Common myeloid progenitor, CD34-positive (primary cell): ENCODE measurements around the gene YEATS2.

Experiments
- CTCF ChIA-PET: fragments of 350-600 bp; sonication (Branson Sonifier 250); formaldehyde crosslinking; loops from one replicate; lab custom pipeline; 2021; ENCODE audit warnings: antibody characterized with exemption; lab: Charles Lee
- POLR2A ChIA-PET: fragments of 350-600 bp; sonication (Branson Sonifier 250); formaldehyde crosslinking; loops from one replicate; lab custom pipeline; 2021; ENCODE audit warnings: antibody characterized with exemption; lab: Charles Lee
- DNase-seq, 3 donors: peaks; one replicate each; pipeline versions ENCODE4 v3.0.0 to v3.0.0-alpha.2; 2013
- H3K27ac ChIP-seq, 2 experiments: 1 replicate in 1 of 2; 2 replicates in 1 of 2; pipeline ENCODE4 v1.7.0; 2013; ENCODE audit warnings: inconsistent platforms in 2 of 2, low read length in 2 of 2, mild to moderate bottlenecking in 2 of 2, low read depth in 1 of 2, moderate library complexity in 1 of 2; ENCODE audit not compliant: severe bottlenecking in 2 of 2, insufficient read depth in 1 of 2, poor library complexity in 1 of 2
- H3K27me3 ChIP-seq, 5 experiments: replicated peaks in 2 of 5; 1 replicate in 3 of 5; 2 replicates in 2 of 5; pipeline versions ENCODE4 v1.6.1 to v1.7.0; 2013; ENCODE audit warnings: low read length in 4 of 5, mild to moderate bottlenecking in 2 of 5, moderate library complexity in 2 of 5, inconsistent platforms in 1 of 5; ENCODE audit not compliant: insufficient read depth in 5 of 5, control insufficient read depth in 4 of 5
- H3K36me3 ChIP-seq, 4 experiments: 1 replicate in 2 of 4; 2 replicates in 2 of 4; pipeline versions ENCODE4 v1.6.1 to v1.7.0; 2013; ENCODE audit warnings: low read length in 3 of 4, control low read depth in 1 of 4, mild to moderate bottlenecking in 1 of 4; ENCODE audit not compliant: control insufficient read depth in 4 of 4, insufficient read depth in 4 of 4
- H3K4me1 ChIP-seq, 4 experiments: 1 replicate in 3 of 4; 2 replicates in 1 of 4; pipeline versions ENCODE4 v1.6.1 to v1.7.1; 2013; ENCODE audit warnings: low read length in 3 of 4, mild to moderate bottlenecking in 3 of 4, control low read depth in 1 of 4, inconsistent platforms in 1 of 4, moderate library complexity in 1 of 4; ENCODE audit not compliant: control insufficient read depth in 4 of 4, insufficient read depth in 4 of 4; ENCODE audit errors: control extremely low read depth in 1 of 4
- H3K4me3 ChIP-seq, 7 experiments: 1 replicate in 4 of 7; 2 replicates in 3 of 7; pipeline versions ENCODE4 v1.5.1 to v1.7.0; 2013; ENCODE audit warnings: mild to moderate bottlenecking in 7 of 7, low read length in 6 of 7, moderate library complexity in 6 of 7, inconsistent platforms in 2 of 7, low read depth in 2 of 7, control low read depth in 1 of 7; ENCODE audit not compliant: insufficient read depth in 4 of 7, control insufficient read depth in 1 of 7; ENCODE audit errors: extremely low read depth in 1 of 7
- H3K9me3 ChIP-seq, 5 experiments: 1 replicate in 4 of 5; 2 replicates in 1 of 5; pipeline versions ENCODE4 v1.6.1 to v1.7.1; 2013; ENCODE audit warnings: low read length in 4 of 5, mild to moderate bottlenecking in 2 of 5, inconsistent platforms in 1 of 5, low read depth in 1 of 5, moderate library complexity in 1 of 5; ENCODE audit not compliant: control insufficient read depth in 4 of 5, insufficient read depth in 2 of 5; ENCODE audit errors: control extremely low read depth in 1 of 5
- WGBS: methylation state at CpG from one replicate; pipeline ENCODE4 v1.1.5; 2013; ENCODE audit not compliant: insufficient coverage; 5-methylcytosine and 5-hydroxymethylcytosine counted together

YEATS2 gene

GRCh38 chr3:183812761-183813445 is 115.3 kb downstream of the YEATS2 start:
- H3K27me3 ChIP-seq: no peaks in the 10 kb centered on the region
- H3K36me3 ChIP-seq: peaks cover 11 to 57% (median 44%) of the 10 kb centered on the region in 4 experiments
- no peak overlapping the region for H3K27ac ChIP-seq
- H3K9me3 ChIP-seq: no peaks in the 10 kb centered on the region
- 90% methylated on average over 7 of the region's 8 CpGs for WGBS
- no peak overlapping the region for H3K4me3 ChIP-seq
- ChIA-PET CTCF (interaction anchor here (1.2 to 1.3 kb wide), 2 partner anchors 9 to 11 kb away, joined by 4 read pairs; no protein-coding TSS in a partner anchor), POLR2A (no interaction called here)
- no peaks in the 10 kb centered on the region for H3K4me1 ChIP-seq
- DNase-seq: no peak

GRCh38 chr3:183814240-183814639 is 116.6 kb downstream of the YEATS2 start:
- no peak for DNase-seq
- Histone ChIP-seq H3K36me3 (peaks cover 4 to 47% (median 33%) of the 10 kb centered on the region in 4 experiments), H3K27ac (no peak overlapping the region), H3K4me1 (no peaks in the 10 kb centered on the region), H3K4me3 (no peak overlapping the region), H3K9me3 (no peaks in the 10 kb centered on the region), H3K27me3 (no peaks in the 10 kb centered on the region)
- WGBS: no CpG with 5 or more reads among the region's 1 CpG
- POLR2A ChIA-PET: no interaction called here
- CTCF ChIA-PET: no interaction called here

- DNase-seq: no peak
- ChIA-PET CTCF (interaction anchor here (0.7 to 3.1 kb wide), 4 partner anchors 9 to 22 kb away, joined by 3 to 13 read pairs (median 3); partner anchors contain the start of gene MAP6D1), POLR2A (no interaction called here)
- H3K9me3 ChIP-seq: no peaks in the 10 kb centered on the region
- no peaks in the 10 kb centered on the region for H3K4me1 ChIP-seq
- H3K4me3 ChIP-seq: no peak overlapping the region
- no peaks in the 10 kb centered on the region for H3K27me3 ChIP-seq
- peaks cover 2 to 37% (median 23%) of the 10 kb centered on the region in 4 experiments for H3K36me3 ChIP-seq
- no peak overlapping the region for H3K27ac ChIP-seq
- 80% methylated on average over 6 of the region's 9 CpGs for WGBS
Observed at GRCh38 chr3:183815563-183815940, 118.0 kb downstream of the YEATS2 start.

GRCh38 chr3:183815951-183816475 is 118.4 kb downstream of the YEATS2 start:
- H3K36me3 ChIP-seq: peaks cover 2 to 33% (median 18%) of the 10 kb centered on the region in 4 experiments
- no peak for DNase-seq
- no peaks in the 10 kb centered on the region for H3K27me3 ChIP-seq
- no peaks in the 10 kb centered on the region for H3K4me1 ChIP-seq
- ChIA-PET CTCF (interaction anchor here (0.7 to 3.1 kb wide), 3 partner anchors 9 to 22 kb away, joined by 3 to 13 read pairs (median 3); partner anchors contain the start of gene MAP6D1), POLR2A (no interaction called here)
- no peak overlapping the region for H3K27ac ChIP-seq
- WGBS: 97% methylated on average over 6 of the region's 12 CpGs
- no peak overlapping the region for H3K4me3 ChIP-seq
- H3K9me3 ChIP-seq: no peaks in the 10 kb centered on the region

GRCh38 chr3:183816681-183817510 is 119.3 kb downstream of the YEATS2 start:
- Histone ChIP-seq H3K4me1 (no peaks in the 10 kb centered on the region), H3K36me3 (peaks cover 2 to 25% (median 11%) of the 10 kb centered on the region in 4 experiments), H3K9me3 (no peaks in the 10 kb centered on the region), H3K27me3 (no peaks in the 10 kb centered on the region), H3K27ac (no peak overlapping the region), H3K4me3 (no peak overlapping the region)
- WGBS: 86% methylated on average over 19 of the region's 20 CpGs
- ChIA-PET CTCF (interaction anchor here (1.1 to 3.1 kb wide), 4 partner anchors 8 to 20 kb away, joined by 3 to 13 read pairs (median 3); partner anchors contain the start of gene MAP6D1), POLR2A (no interaction called here)
- no peak for DNase-seq

GRCh38 chr3:183817639-183818038 is 120.0 kb downstream of the YEATS2 start:
- ChIA-PET POLR2A (no interaction called here), CTCF (interaction anchor here (1.1 to 3.1 kb wide), 3 partner anchors 7 to 17 kb away, joined by 3 to 13 read pairs (median 3); partner anchors contain the start of gene MAP6D1)
- H3K9me3 ChIP-seq: no peaks in the 10 kb centered on the region
- peaks cover 1 to 22% (median 8%) of the 10 kb centered on the region in 4 experiments for H3K36me3 ChIP-seq
- no peak overlapping the region for H3K27ac ChIP-seq
- no peaks in the 10 kb centered on the region for H3K27me3 ChIP-seq
- H3K4me1 ChIP-seq: no peaks in the 10 kb centered on the region
- no peak overlapping the region for H3K4me3 ChIP-seq
- WGBS: 96% methylated on average over 8 of the region's 9 CpGs
- DNase-seq: no peak
